Adrenal gland (tissue), 12 donors: ENCODE data around the gene ESYT2. TPM values are rescaled to one million over a fixed set of nuclear protein-coding genes. Genes with fewer than 3 reads are reported as not detected.

Experiments used
- DNase-seq, 7 donors: peaks; one replicate each; pipeline ENCODE4 v3.0.0-alpha.2; 2019 to 2020
- H3K27ac ChIP-seq, 5 donors: fragments of 200-600 bp; sonication (generic) in 4 of 5; 1 replicate in 3 of 5; 2 replicates in 2 of 5; pipeline versions ENCODE4 v1.5.1 to v1.8.0; 2016 to 2020; ENCODE audit warnings: mild to moderate bottlenecking in 1 of 5
- H3K27me3 ChIP-seq: fragments of 200-600 bp; 2 replicates; pipeline ENCODE4 v1.8.0; 2021
- H3K36me3 ChIP-seq, 2 donors: fragments of 200-600 bp; replicated peaks in 1 of 2; 1 replicate in 1 of 2; 2 replicates in 1 of 2; pipeline versions ENCODE4 v1.5.1 to v1.8.0; 2018 to 2022
- H3K4me1 ChIP-seq, 2 donors: fragments of 200-600 bp; replicated peaks in 1 of 2; 1 replicate in 1 of 2; 2 replicates in 1 of 2; pipeline versions ENCODE4 v1.5.1 to v1.8.0; 2018 to 2021
- H3K4me3 ChIP-seq, 4 donors: fragments of 200-600 bp; sonication (generic) in 3 of 4; one replicate each; pipeline ENCODE4 v1.5.1; 2016 to 2018
- H3K9me3 ChIP-seq, 3 donors: fragments of 200-600 bp; sonication (generic) in 1 of 3; replicated peaks in 1 of 3; 1 replicate in 2 of 3; 2 replicates in 1 of 3; pipeline versions ENCODE4 v1.5.1 to v1.8.0; 2016 to 2021
- POLR2A ChIP-seq, 2 donors: fragments of 450-650 bp; IDR thresholded peaks; one replicate each; pipeline ENCODE4 v1.6.1; 2017; ENCODE audit warnings: antibody characterized with exemption in 2 of 2, mild to moderate bottlenecking in 2 of 2, moderate library complexity in 1 of 2
- WGBS, 4 donors: extraction: QIAGEN DNeasy Blood & Tissue Kit in 2 of 4; methylation state at CpG; one replicate each; pipeline versions ENCODE4 v1.1.5 to v1.1.7; 2013 to 2017; 5-methylcytosine and 5-hydroxymethylcytosine counted together
- intact Hi-C, 2 donors: fragments of 100-400 bp; cut with DNase I; formaldehyde crosslinking; loops; one replicate each; pipeline versions ENCODE4 v1.14.1 to v1.15.0; 2022 to 2023
- polyA plus RNA-seq, 3 donors: library from polyadenylated mRNA; stranded (reverse); fragments of 200-250 nt in 2 of 3; fragments of 350-450 nt in 1 of 3; fragmentation: Illumina TruSeq in 1 of 3; extraction: RNeasy Lipid Tissue Mini Kit (QIAGEN cat#74804) in 1 of 3; gene quantifications; one replicate each; pipeline ENCODE4 v1.2.3, GENCODE V29; 2013 to 2014
- total RNA-seq, 9 donors: library from RNA; depleted of rRNA in 4 of 9; stranded (reverse); fragments of >200 nt in 4 of 9; fragments of 120-200 nt in 1 of 9; fragmentation: NEBNext Ultra II Directional in 1 of 9; extraction: Animal tissue kit (Norgen Biotek cat#: 25700) in 1 of 9; gene quantifications; one replicate each; pipeline versions ENCODE4 v1.1.0 to v1.2.4, GENCODE V29; 2013 to 2023
- TF ChIP-seq, protein P1 (sequence below), 6 experiments: fragments of 450-650 bp in 4 of 6; fragments of 200-600 bp in 2 of 6; sonication (generic) in 1 of 6; IDR thresholded peaks; 1 replicate in 5 of 6; 2 replicates in 1 of 6; pipeline versions ENCODE4 v1.5.1 to v1.8.0; 2016 to 2021; ENCODE audit warnings: antibody characterized with exemption in 6 of 6, mild to moderate bottlenecking in 2 of 6, moderate library complexity in 1 of 6
- donor health status: healthy with polysubstance abuse.
- donor health status: Bipolar disorder and iron deficiency.
- donor health status: DM: yes; HTN: yes; CAD: no.
- donor health status: DM: no; HTN: no; CAD: no.
- donor health status: DM: no; HTN: no; CAD: no.
- donor health status: DM: yes; HTN: yes; CAD: no.

ESYT2 gene
- total and polyA plus RNA-seq, 12 donors = 16.8 to 104 (median 77.5) TPM

- H3K9me3 ChIP-seq = no peaks in the 10 kb centered on the region
- peak overlapping the region in 1 of 5 donors; percentile 87 for H3K27ac ChIP-seq
- no peak overlapping the region for H3K4me3 ChIP-seq
- no peaks in the 10 kb centered on the region for H3K36me3 ChIP-seq
- H3K27me3 ChIP-seq = no peaks in the 10 kb centered on the region
- peaks cover 2 to 6% of the 10 kb centered on the region in 2 donors for H3K4me1 ChIP-seq
- intact Hi-C loops = no loop called here
- peak in 1 of 7 donors; percentile 53 for DNase-seq
- 53 to 57% (median 56%) methylated on average over 7 of the region's 7 CpGs for WGBS, 4 donors
- TF ChIP-seq, protein P1, sequence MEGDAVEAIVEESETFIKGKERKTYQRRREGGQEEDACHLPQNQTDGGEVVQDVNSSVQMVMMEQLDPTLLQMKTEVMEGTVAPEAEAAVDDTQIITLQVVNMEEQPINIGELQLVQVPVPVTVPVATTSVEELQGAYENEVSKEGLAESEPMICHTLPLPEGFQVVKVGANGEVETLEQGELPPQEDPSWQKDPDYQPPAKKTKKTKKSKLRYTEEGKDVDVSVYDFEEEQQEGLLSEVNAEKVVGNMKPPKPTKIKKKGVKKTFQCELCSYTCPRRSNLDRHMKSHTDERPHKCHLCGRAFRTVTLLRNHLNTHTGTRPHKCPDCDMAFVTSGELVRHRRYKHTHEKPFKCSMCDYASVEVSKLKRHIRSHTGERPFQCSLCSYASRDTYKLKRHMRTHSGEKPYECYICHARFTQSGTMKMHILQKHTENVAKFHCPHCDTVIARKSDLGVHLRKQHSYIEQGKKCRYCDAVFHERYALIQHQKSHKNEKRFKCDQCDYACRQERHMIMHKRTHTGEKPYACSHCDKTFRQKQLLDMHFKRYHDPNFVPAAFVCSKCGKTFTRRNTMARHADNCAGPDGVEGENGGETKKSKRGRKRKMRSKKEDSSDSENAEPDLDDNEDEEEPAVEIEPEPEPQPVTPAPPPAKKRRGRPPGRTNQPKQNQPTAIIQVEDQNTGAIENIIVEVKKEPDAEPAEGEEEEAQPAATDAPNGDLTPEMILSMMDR (IDR thresholded peaks at IDR 0.05) = no peak
- TF ChIP-seq POLR2A (IDR thresholded peaks at IDR 0.05) = no peak
These were observed 36.2 kb upstream of the ESYT2 start for GRCh38 chr7:158865462-158865922.

GRCh38 chr7:158864833-158865232, 35.5 kb upstream of the ESYT2 start:
- peak in 1 of 7 donors; percentile 48 for DNase-seq
- peak overlapping the region; percentile 46 to 95 (median 82) for H3K27ac ChIP-seq
- intact Hi-C loops = no loop called here
- H3K4me1 ChIP-seq = peaks cover 5 to 6% of the 10 kb centered on the region in 2 donors
- TF ChIP-seq POLR2A (IDR thresholded peaks at IDR 0.05) = no peak
- TF ChIP-seq, protein P1 (IDR thresholded peaks at IDR 0.05) = no peak
- no peaks in the 10 kb centered on the region for H3K36me3 ChIP-seq
- WGBS, 4 donors = 91 to 98% (median 95%) methylated on average over 7 of the region's 7 CpGs
- H3K9me3 ChIP-seq = no peaks in the 10 kb centered on the region
- no peak overlapping the region for H3K4me3 ChIP-seq
- no peaks in the 10 kb centered on the region for H3K27me3 ChIP-seq

GRCh38 chr7:158864507-158864820, 35.2 kb upstream of the ESYT2 start:
- Histone ChIP-seq H3K4me3 (peak overlapping the region in 1 of 4 donors; percentile 63), H3K9me3 (no peaks in the 10 kb centered on the region), H3K27ac (peak overlapping the region; percentile 46 to 95 (median 82)), H3K4me1 (peaks cover 5 to 6% of the 10 kb centered on the region in 2 donors), H3K36me3 (no peaks in the 10 kb centered on the region), H3K27me3 (no peaks in the 10 kb centered on the region)
- TF ChIP-seq, protein P1 (IDR thresholded peaks at IDR 0.05) = no peak
- WGBS, 4 donors = 57 to 72% (median 61%) methylated on average over 3 of the region's 3 CpGs
- intact Hi-C loops = no loop called here
- no peak for DNase-seq

GRCh38 chr7:158863611-158864506, 34.5 kb upstream of the ESYT2 start:
- peak in 1 of 2 donors; percentile 67 for TF ChIP-seq POLR2A (IDR thresholded peaks at IDR 0.05)
- TF ChIP-seq, protein P1 (IDR thresholded peaks at IDR 0.05) = no peak
- Histone ChIP-seq H3K27me3 (no peaks in the 10 kb centered on the region), H3K4me3 (peak overlapping the region in 2 of 4 donors; percentile 37 to 63), H3K9me3 (no peaks in the 10 kb centered on the region), H3K36me3 (no peaks in the 10 kb centered on the region), H3K4me1 (peaks cover 5 to 6% of the 10 kb centered on the region in 2 donors), H3K27ac (peak overlapping the region; percentile 46 to 95 (median 82))
- peak; percentile 79 to 91 (median 83) for DNase-seq
- intact Hi-C loops = no loop called here
- 3 to 6% (median 5%) methylated on average over 13 to 45 of the region's 45 CpGs for WGBS, 4 donors
